HEK293 (cell line): ENCODE results near the gene ATP5PB.

Experiments
- CTCF ChIA-PET: fragments of 350-600 bp; formaldehyde crosslinking; extraction: SDS; loops from one replicate; lab custom pipeline; 2021; ENCODE audit warnings: antibody characterized with exemption; lab: Yijun Ruan, JAX
- POLR2A ChIA-PET: fragments of 300-600 bp; formaldehyde crosslinking; extraction: SDS; loops from one replicate; lab custom pipeline; 2020; ENCODE audit warnings: antibody characterized with exemption, inconsistent platforms; lab: Yijun Ruan, JAX
- H3K27ac ChIP-seq: fragments of 200-500 bp; sonication (Bioruptor generic); 2 replicates; pipeline ENCODE4 v1.5.1; 2014; ENCODE audit warnings: low read depth, low read length, control low read depth, inconsistent platforms; ENCODE audit errors: extremely low read depth
- H3K36me3 ChIP-seq, 2 experiments: fragments of 200-500 bp in 1 of 2; sonication (Bioruptor generic) in 1 of 2; 1 replicate in 1 of 2; 2 replicates in 1 of 2; pipeline ENCODE4 v1.5.1; 2014 to 2017; ENCODE audit warnings: inconsistent platforms in 2 of 2, low read length in 2 of 2; ENCODE audit not compliant: control insufficient read depth in 2 of 2, insufficient read depth in 1 of 2
- H3K4me1 ChIP-seq: fragments of 200-500 bp; sonication (Bioruptor generic); 2 replicates; pipeline ENCODE4 v1.5.1; 2014; ENCODE audit warnings: mild to moderate bottlenecking, low read length, inconsistent platforms; ENCODE audit not compliant: control insufficient read depth, insufficient read depth
- H3K4me3 ChIP-seq: 2 replicates; pipeline ENCODE4 v1.5.1; 2011; ENCODE audit warnings: low read depth, mild to moderate bottlenecking, control low read depth, low read length, moderate library complexity
- H3K9me3 ChIP-seq: fragments of 200-500 bp; sonication (Bioruptor generic); 2 replicates; pipeline ENCODE4 v1.5.1; 2014; ENCODE audit warnings: low read depth, low read length, inconsistent platforms; ENCODE audit not compliant: control insufficient read depth, insufficient read depth
- EGR2 ChIP-seq: fragments of 450-650 bp; formaldehyde crosslinking; IDR thresholded peaks from 2 replicates; pipeline ENCODE4 v1.5.1; 2016; ENCODE audit warnings: low read depth, missing biosample characterization, missing genetic modification characterization
- GLIS1 ChIP-seq: fragments of 450-650 bp; formaldehyde crosslinking; IDR thresholded peaks from 2 replicates; pipeline ENCODE4 v1.5.1; 2016; ENCODE audit warnings: missing biosample characterization, missing genetic modification characterization
- GLIS2 ChIP-seq: fragments of 450-650 bp; formaldehyde crosslinking; IDR thresholded peaks from 2 replicates; pipeline ENCODE4 v1.5.1; 2016; ENCODE audit warnings: missing biosample characterization, missing genetic modification characterization
- HIC1 ChIP-seq: fragments of 450-650 bp; formaldehyde crosslinking; IDR thresholded peaks from 2 replicates; pipeline ENCODE4 v1.5.1; 2016; ENCODE audit warnings: missing biosample characterization, missing genetic modification characterization
- HOXD13 ChIP-seq: sonication (generic); formaldehyde crosslinking; IDR thresholded peaks from 2 replicates; pipeline ENCODE4 v1.8.0; 2022; ENCODE audit warnings: missing genetic modification reagents, borderline replicate concordance
- KLF1 ChIP-seq: fragments of 450-650 bp; formaldehyde crosslinking; IDR thresholded peaks from 2 replicates; pipeline ENCODE4 v1.5.1; 2016; ENCODE audit warnings: missing biosample characterization, missing genetic modification characterization
- KLF10 ChIP-seq: fragments of 450-650 bp; IDR thresholded peaks from 2 replicates; pipeline ENCODE4 v1.5.1; 2018; ENCODE audit warnings: missing biosample characterization, mild to moderate bottlenecking, missing genetic modification characterization
- PRDM10 ChIP-seq: fragments of 450-650 bp; formaldehyde crosslinking; IDR thresholded peaks from 2 replicates; pipeline ENCODE4 v1.5.1; 2016; ENCODE audit warnings: missing biosample characterization, missing genetic modification characterization
- SCRT2 ChIP-seq: fragments of 450-650 bp; formaldehyde crosslinking; IDR thresholded peaks from 2 replicates; pipeline ENCODE4 v1.5.1; 2016; ENCODE audit warnings: missing biosample characterization, missing genetic modification characterization
- ZBTB1 ChIP-seq: fragments of 450-650 bp; formaldehyde crosslinking; IDR thresholded peaks from 2 replicates; pipeline ENCODE4 v1.5.1; 2016; ENCODE audit warnings: missing biosample characterization, missing genetic modification characterization
- ZBTB17 ChIP-seq: fragments of 450-650 bp; formaldehyde crosslinking; IDR thresholded peaks from 2 replicates; pipeline ENCODE4 v1.5.1; 2016; ENCODE audit warnings: missing biosample characterization, missing genetic modification characterization
- ZFHX2 ChIP-seq: fragments of 450-650 bp; formaldehyde crosslinking; conservative IDR thresholded peaks from 2 replicates; pipeline ENCODE4 v1.5.1; 2016; ENCODE audit warnings: missing biosample characterization, missing genetic modification characterization
- ZNF148 ChIP-seq: fragments of 450-650 bp; formaldehyde crosslinking; IDR thresholded peaks from 2 replicates; pipeline ENCODE4 v1.5.0; 2017; ENCODE audit warnings: missing biosample characterization, missing genetic modification characterization, borderline replicate concordance
- ZNF26 ChIP-seq: fragments of 450-650 bp; formaldehyde crosslinking; IDR thresholded peaks from 2 replicates; pipeline ENCODE4 v1.5.1; 2016; ENCODE audit warnings: missing biosample characterization, missing genetic modification characterization
- ZNF274 ChIP-seq, 2 experiments: fragments of 200-500 bp in 1 of 2; fragments of 450-650 bp in 1 of 2; sonication (Bioruptor generic) in 1 of 2; formaldehyde crosslinking in 1 of 2; IDR thresholded peaks; 2 replicates each; pipeline versions ENCODE4 v1.5.1 to v1.6.1; 2014 to 2016; ENCODE audit warnings: borderline replicate concordance in 1 of 2, inconsistent platforms in 1 of 2, low read length in 1 of 2, missing biosample characterization in 1 of 2, missing genetic modification characterization in 1 of 2
- ZNF311 ChIP-seq: fragments of 450-650 bp; formaldehyde crosslinking; IDR thresholded peaks from 2 replicates; pipeline ENCODE4 v1.5.1; 2017; ENCODE audit warnings: missing biosample characterization, missing genetic modification characterization, borderline replicate concordance
- ZNF335 ChIP-seq: fragments of 450-650 bp; formaldehyde crosslinking; conservative IDR thresholded peaks from 2 replicates; pipeline ENCODE4 v1.5.1; 2016; ENCODE audit warnings: missing biosample characterization, missing genetic modification characterization
- ZNF513 ChIP-seq: fragments of 450-650 bp; IDR thresholded peaks from 2 replicates; pipeline ENCODE4 v1.5.1; 2018; ENCODE audit warnings: missing biosample characterization, missing genetic modification characterization
- ZNF571 ChIP-seq: fragments of 450-650 bp; formaldehyde crosslinking; IDR thresholded peaks from 2 replicates; pipeline ENCODE4 v1.5.0; 2017; ENCODE audit warnings: missing biosample characterization, missing genetic modification characterization
- ZNF600 ChIP-seq: fragments of 450-650 bp; formaldehyde crosslinking; IDR thresholded peaks from 2 replicates; pipeline ENCODE4 v1.5.1; 2016; ENCODE audit warnings: missing biosample characterization, missing genetic modification characterization
- ZNF701 ChIP-seq: fragments of 450-650 bp; formaldehyde crosslinking; IDR thresholded peaks from 2 replicates; pipeline ENCODE4 v1.5.1; 2016; ENCODE audit warnings: missing biosample characterization, missing genetic modification characterization

The ATP5PB gene

GRCh38 chr1:111446967-111447892 is 2.0 kb upstream of the ATP5PB start:
- Histone ChIP-seq H3K4me3 (peak overlapping the region; percentile 99), H3K36me3 (peaks cover 7 to 71% of the 10 kb centered on the region in 2 experiments; a peak in 2 of 3 replicates), H3K27ac (no peak overlapping the region), H3K9me3 (no peaks in the 10 kb centered on the region), H3K4me1 (no peaks in the 10 kb centered on the region)
- CTCF ChIA-PET = interaction anchor here (1.9 kb wide), 1 partner anchor 224 kb away, joined by 6 read pairs; no protein-coding TSS in a partner anchor
- POLR2A ChIA-PET = interaction anchor here (0.8 to 0.9 kb wide), 2 partner anchors 12 to 21 kb away, joined by 3 read pairs; no protein-coding TSS in a partner anchor
- TF ChIP-seq HOXD13 (CRISPR knock-in tag) (no peak), ZBTB17 (tag by site-specific recombination) (no peak), EGR2 (tag by site-specific recombination) (no peak), KLF1 (tag by site-specific recombination) (no peak), ZNF274 (IDR thresholded peaks at IDR 0.05; ENCODE audit: low read length) (no peak), ZNF274 (tag by site-specific recombination; IDR thresholded peaks at IDR 0.05; ENCODE audit: borderline replicate concordance) (no peak), ZBTB1 (tag by site-specific recombination) (no peak), PRDM10 (tag by site-specific recombination) (peak; percentile 79), SCRT2 (tag by site-specific recombination) (peak; percentile 76), GLIS1 (peak; percentile 31; the same call in 1 of the 2 replicates)

GRCh38 chr1:111448482-111448917 is 764 bp upstream of the ATP5PB start:
- no peaks in the 10 kb centered on the region for H3K9me3 ChIP-seq
- POLR2A ChIA-PET = interaction anchor here (0.6 to 1.3 kb wide), 8 partner anchors 11 to 290 kb away, joined by 3 to 7 read pairs (median 5); partner anchors contain the start of genes INKA2 and RAP1A
- H3K4me3 ChIP-seq = peak overlapping the region; percentile 99
- CTCF ChIA-PET = interaction anchor here (0.5 to 1.9 kb wide), 4 partner anchors 10 to 226 kb away, joined by 3 to 6 read pairs (median 4); no protein-coding TSS in a partner anchor
- no peaks in the 10 kb centered on the region for H3K4me1 ChIP-seq
- H3K36me3 ChIP-seq = peaks cover 7 to 71% of the 10 kb centered on the region in 2 experiments; a peak in 2 of 3 replicates
- H3K27ac ChIP-seq = peak overlapping the region; percentile 33; the same call in 1 of the 2 replicates
- TF ChIP-seq ZNF311 (tag by site-specific recombination) (no peak), ZFHX2 (tag by site-specific recombination) (0 out of 2 replicates have a peak, but pooled peaks have one; percentile 8), ZNF513 (tag by site-specific recombination) (no peak), HIC1 (tag by site-specific recombination) (no peak), ZNF571 (tag by site-specific recombination) (no peak), ZNF600 (tag by site-specific recombination) (peak; percentile 85; the same call in 1 of the 2 replicates), ZNF701 (tag by site-specific recombination) (no peak), KLF10 (tag by site-specific recombination) (no peak), ZNF335 (tag by site-specific recombination) (peak; percentile 95), ZNF26 (tag by site-specific recombination) (no peak), GLIS2 (tag by site-specific recombination) (peak; percentile 85), ZNF148 (tag by site-specific recombination) (no peak)
